GM23248 (cell line): ENCODE results near the gene GPR3. TPM values are rescaled to one million over a fixed set of nuclear protein-coding genes. Genes with fewer than 3 reads are reported as not detected.

Experiments used
- DNase-seq: peaks from one replicate; pipeline ENCODE4 v3.0.0-alpha.2; 2015
- H2AFZ ChIP-seq: fragments of 200-600 bp; sonication (generic); 2 replicates; pipeline ENCODE4 v1.6.1; 2016; ENCODE audit warnings: antibody characterized with exemption
- H3F3A ChIP-seq: fragments of 200-600 bp; sonication (generic); 2 replicates; pipeline ENCODE4 v1.6.1; 2016; ENCODE audit warnings: mild to moderate bottlenecking, antibody characterized with exemption, mixed run types; ENCODE audit not compliant: insufficient read depth
- H3K27ac ChIP-seq: fragments of 200-600 bp; sonication (generic); 2 replicates; pipeline ENCODE4 v1.5.1; 2016; ENCODE audit warnings: mild to moderate bottlenecking
- H3K27me3 ChIP-seq: fragments of 200-600 bp; sonication (generic); replicated peaks from 2 replicates; pipeline ENCODE4 v1.6.1; 2016; ENCODE audit warnings: mild to moderate bottlenecking; ENCODE audit not compliant: insufficient read depth
- H3K36me3 ChIP-seq: fragments of 200-600 bp; sonication (generic); 2 replicates; pipeline ENCODE4 v1.6.1; 2016; ENCODE audit warnings: low read depth, mild to moderate bottlenecking
- H3K4me1 ChIP-seq: fragments of 200-600 bp; sonication (generic); 2 replicates; pipeline ENCODE4 v1.6.1; 2016; ENCODE audit warnings: mild to moderate bottlenecking; ENCODE audit not compliant: insufficient read depth
- H3K4me2 ChIP-seq: fragments of 200-600 bp; sonication (generic); one replicate; pipeline ENCODE4 v1.6.1; 2016; ENCODE audit warnings: mild to moderate bottlenecking; ENCODE audit not compliant: unreplicated experiment
- H3K4me3 ChIP-seq: fragments of 200-600 bp; sonication (generic); 2 replicates; pipeline ENCODE4 v1.5.1; 2016; ENCODE audit warnings: mild to moderate bottlenecking
- H3K79me2 ChIP-seq: fragments of 200-600 bp; sonication (generic); 2 replicates; pipeline ENCODE4 v1.6.1; 2016; ENCODE audit warnings: mild to moderate bottlenecking; ENCODE audit not compliant: insufficient read depth
- H3K9ac ChIP-seq: fragments of 200-600 bp; sonication (generic); 2 replicates; pipeline ENCODE4 v1.6.1; 2016; ENCODE audit warnings: mild to moderate bottlenecking
- H3K9me2 ChIP-seq: fragments of 200-600 bp; sonication (generic); 2 replicates; pipeline ENCODE4 v1.6.1; 2016; ENCODE audit warnings: mixed run types, mild to moderate bottlenecking, moderate library complexity; ENCODE audit not compliant: insufficient read depth
- H3K9me3 ChIP-seq: fragments of 200-600 bp; sonication (generic); one replicate; pipeline ENCODE4 v1.6.1; 2017; ENCODE audit warnings: low read depth
- H4K20me1 ChIP-seq: fragments of 200-600 bp; sonication (generic); 2 replicates; pipeline ENCODE4 v1.6.0; 2016; ENCODE audit not compliant: insufficient read depth
- EZH2 ChIP-seq: fragments of 200-600 bp; sonication (generic); IDR thresholded peaks from 2 replicates; pipeline ENCODE4 v1.6.1; 2018; ENCODE audit warnings: antibody characterized with exemption, mild to moderate bottlenecking; ENCODE audit not compliant: insufficient read depth, poor library complexity, severe bottlenecking
- EZH2phosphoT487 ChIP-seq: fragments of 200-600 bp; sonication (generic); IDR thresholded peaks from 2 replicates; pipeline ENCODE4 v1.6.1; 2018; ENCODE audit warnings: antibody characterized with exemption, moderate library complexity, mild to moderate bottlenecking, low read depth; ENCODE audit not compliant: insufficient read depth
- WGBS, 2 experiments: methylation state at CpG; one replicate each; pipeline ENCODE4 v1.1.6; 2015 to 2017; ENCODE audit warnings: low lambda C conversion rate in 2 of 2, low coverage in 1 of 2; ENCODE audit errors: missing lambda C conversion rate in 2 of 2; 5-methylcytosine and 5-hydroxymethylcytosine counted together
- in situ Hi-C: fragments of 300-500 bp; cut with MboI; formaldehyde crosslinking; loops from 2 replicates; pipeline ENCODE4 v1.15.0; 2020
- polyA plus RNA-seq: library from polyadenylated mRNA; unstranded; fragments of >200 nt; fragmentation: Nextera tagmentation; extraction: Ambion mirVana; gene quantifications from 2 replicates; pipeline ENCODE4 v1.2.1, GENCODE V29; 2016
- total RNA-seq: library from RNA; depleted of rRNA; stranded (reverse); fragments of >200 nt; shearing (Covaris generic); gene quantifications from 2 replicates; pipeline ENCODE4 v1.2.3, GENCODE V29; 2014

The GPR3 gene
- total and polyA plus RNA-seq, 2 experiments from 2014 or later = 0.32 to 1.8 TPM

GRCh38 chr1:27394282-27394658, 1.8 kb downstream of the GPR3 start:
- H3K4me1 ChIP-seq = peaks cover 12% of the 10 kb centered on the region
- DNase-seq = no peak
- H3K4me3 ChIP-seq = no peak overlapping the region
- H3K9me2 ChIP-seq = no peaks in the 10 kb centered on the region
- no peak overlapping the region for H3K4me2 ChIP-seq
- H3K79me2 ChIP-seq = no peaks in the 10 kb centered on the region
- no peaks in the 10 kb centered on the region for H3K9me3 ChIP-seq
- H3K9ac ChIP-seq = no peak overlapping the region
- H2AFZ ChIP-seq = no peak overlapping the region
- H3F3A ChIP-seq = peaks cover 6% of the 10 kb centered on the region; the same call in 1 of the 2 replicates
- no peak overlapping the region for H3K27ac ChIP-seq
- no peaks in the 10 kb centered on the region for H3K36me3 ChIP-seq
- H4K20me1 ChIP-seq = no peaks in the 10 kb centered on the region
- H3K27me3 ChIP-seq = no peaks in the 10 kb centered on the region
- in situ Hi-C loops = loop anchor here (5.0 kb wide), 2 partner anchors 92 to 292 kb away; no protein-coding TSS in a partner anchor
- WGBS, 2 experiments = 98 to 100% methylated on average over 9 of the region's 9 CpGs
- TF ChIP-seq EZH2 (no peak), EZH2phosphoT487 (no peak)

GRCh38 chr1:27394925-27395324, 2.5 kb downstream of the GPR3 start:
- in situ Hi-C loops = loop anchor here (5.0 kb wide), 2 partner anchors 93 to 293 kb away; no protein-coding TSS in a partner anchor
- no peak for TF ChIP-seq EZH2phosphoT487
- no peak for TF ChIP-seq EZH2
- H3K79me2 ChIP-seq = no peaks in the 10 kb centered on the region
- H4K20me1 ChIP-seq = no peaks in the 10 kb centered on the region
- no peaks in the 10 kb centered on the region for H3K27me3 ChIP-seq
- no peak overlapping the region; the same call in 1 of the 2 replicates for H3K9ac ChIP-seq
- 36 to 55% methylated on average over 1 of the region's 1 CpG for WGBS, 2 experiments
- H3K36me3 ChIP-seq = no peaks in the 10 kb centered on the region
- peak overlapping the region; percentile 26 for H3K4me2 ChIP-seq
- DNase-seq = peak; percentile 54
- H3K9me2 ChIP-seq = no peaks in the 10 kb centered on the region
- H3K9me3 ChIP-seq = no peaks in the 10 kb centered on the region
- no peak overlapping the region for H3K4me3 ChIP-seq
- no peak overlapping the region for H2AFZ ChIP-seq
- H3K27ac ChIP-seq = peak overlapping the region; percentile 28
- H3F3A ChIP-seq = peaks cover 6% of the 10 kb centered on the region; the same call in 1 of the 2 replicates
- H3K4me1 ChIP-seq = peaks cover 12% of the 10 kb centered on the region

GRCh38 chr1:27395441-27396195, 3.2 kb downstream of the GPR3 start:
- Histone ChIP-seq H3F3A (peaks cover 6% of the 10 kb centered on the region; the same call in 1 of the 2 replicates), H3K4me2 (no peak overlapping the region), H3K27me3 (no peaks in the 10 kb centered on the region), H3K9me3 (no peaks in the 10 kb centered on the region), H4K20me1 (no peaks in the 10 kb centered on the region), H3K4me3 (no peak overlapping the region), H3K79me2 (no peaks in the 10 kb centered on the region), H3K27ac (peak overlapping the region; percentile 28), H3K36me3 (no peaks in the 10 kb centered on the region), H3K9me2 (no peaks in the 10 kb centered on the region), H3K4me1 (peaks cover 12% of the 10 kb centered on the region), H2AFZ (no peak overlapping the region), H3K9ac (no peak overlapping the region; the same call in 1 of the 2 replicates)
- 1 to 3% methylated on average over 9 to 10 of the region's 10 CpGs for WGBS, 2 experiments
- in situ Hi-C loops = no loop called here
- DNase-seq = peak; percentile 82
- TF ChIP-seq EZH2phosphoT487 (no peak), EZH2 (no peak)

- H3K27ac ChIP-seq = no peak overlapping the region
- H3K4me1 ChIP-seq = peaks cover 9% of the 10 kb centered on the region
- H3K27me3 ChIP-seq = no peaks in the 10 kb centered on the region
- H3K79me2 ChIP-seq = no peaks in the 10 kb centered on the region
- DNase-seq = no peak
- H3K36me3 ChIP-seq = no peaks in the 10 kb centered on the region
- no peak overlapping the region for H3K4me2 ChIP-seq
- H3K9me2 ChIP-seq = no peaks in the 10 kb centered on the region
- 59 to 95% methylated on average over 1 to 3 of the region's 3 CpGs for WGBS, 2 experiments
- H3K9ac ChIP-seq = no peak overlapping the region
- H3F3A ChIP-seq = peaks cover 18% of the 10 kb centered on the region
- TF ChIP-seq EZH2phosphoT487 (no peak), EZH2 (no peak)
- H2AFZ ChIP-seq = no peak overlapping the region
- H3K9me3 ChIP-seq = no peaks in the 10 kb centered on the region
- H4K20me1 ChIP-seq = no peaks in the 10 kb centered on the region
- no peak overlapping the region for H3K4me3 ChIP-seq
- in situ Hi-C loops = no loop called here
Measured at GRCh38 chr1:27397110-27397509, 4.7 kb downstream of the GPR3 start.
